AG09309 (cell line): ENCODE data around the gene IL31.

Source experiments
- DNase-seq: peaks from one replicate; pipeline ENCODE4 v3.0.0-alpha.2; 2010; ENCODE audit warnings: low read depth
- H3K4me3 ChIP-seq: 2 replicates; pipeline ENCODE4 v1.5.1; 2011; ENCODE audit warnings: mild to moderate bottlenecking, low read depth, low read length, moderate library complexity; ENCODE audit not compliant: control insufficient read depth
- CTCF ChIP-seq: IDR thresholded peaks from 2 replicates; pipeline ENCODE4 v1.5.1; 2011; ENCODE audit warnings: mild to moderate bottlenecking, low read depth, low read length, inconsistent platforms; ENCODE audit not compliant: insufficient read depth, control insufficient read depth; ENCODE audit errors: missing control alignments

Gene IL31

GRCh38 chr12:122139266-122139665 lies 34.8 kb downstream of the IL31 start:
- no peak for TF ChIP-seq CTCF
- no peak for DNase-seq
- H3K4me3 ChIP-seq: no peak overlapping the region

- H3K4me3 ChIP-seq: no peak overlapping the region
- DNase-seq: no peak
- no peak for TF ChIP-seq CTCF
Measured at GRCh38 chr12:122138616-122139015, 35.4 kb downstream of the IL31 start.

GRCh38 chr12:122138181-122138580 lies 35.8 kb downstream of the IL31 start:
- no peak overlapping the region for H3K4me3 ChIP-seq
- no peak for DNase-seq
- no peak for TF ChIP-seq CTCF

- H3K4me3 ChIP-seq: no peak overlapping the region
- TF ChIP-seq CTCF: no peak
Measured at GRCh38 chr12:122137681-122138080, 36.3 kb downstream of the IL31 start.

GRCh38 chr12:122137229-122137628 lies 36.8 kb downstream of the IL31 start:
- no peak for TF ChIP-seq CTCF
- no peak overlapping the region for H3K4me3 ChIP-seq
- DNase-seq: no peak

More at GRCh38 chr12:122137681-122138080, 36.3 kb downstream of the IL31 start:
- no peak for DNase-seq

- no peak for TF ChIP-seq CTCF
- DNase-seq: no peak
- no peak overlapping the region for H3K4me3 ChIP-seq
Measured at GRCh38 chr12:122135437-122136031, 38.5 kb downstream of the IL31 start.
